ENCODE results near the gene SNX33.
"Not testable (repeated sequence)": the region's sequence is repeated elsewhere in the genome, so short reads cannot be mapped to it uniquely, and the experiment has no call there.

The SNX33 gene

GRCh38 chr15:75616766-75617165, 30.9 kb upstream of the SNX33 start:
- no peak for TF ChIP-seq CTCF (IDR thresholded peaks at IDR 0.05; ENCODE audit: control extremely low read depth, extremely low read depth, low read depth, missing control alignments)
- ChIA-PET POLR2A (no interaction called here), CTCF (interaction anchor here (1.0 to 1.4 kb wide), 4 partner anchors 9 to 39 kb away, joined by 3 to 5 read pairs (median 4); partner anchors contain the start of gene SNUPN)
- DNase-seq (ENCODE audit: extremely low spot score) = no peak

GRCh38 chr15:75620058-75620820, 27.5 kb upstream of the SNX33 start:
- DNase-seq (ENCODE audit: extremely low spot score) = no peak
- CTCF ChIA-PET = no interaction called here
- no peak for TF ChIP-seq CTCF (IDR thresholded peaks at IDR 0.05; ENCODE audit: control extremely low read depth, extremely low read depth, low read depth, missing control alignments)
- POLR2A ChIA-PET = interaction anchor here (0.6 kb wide), 1 partner anchor 28 kb away, joined by 4 read pairs; the partner anchor contains the start of gene SNX33

- TF ChIP-seq CTCF (IDR thresholded peaks at IDR 0.05; ENCODE audit: control extremely low read depth, extremely low read depth, low read depth, missing control alignments) = no peak
- DNase-seq (ENCODE audit: extremely low spot score) = no peak
- POLR2A ChIA-PET = interaction anchor here (0.6 kb wide), 1 partner anchor 18 kb away, joined by 3 read pairs; no protein-coding TSS in a partner anchor
- CTCF ChIA-PET = no interaction called here
These were observed 26.8 kb upstream of the SNX33 start for GRCh38 chr15:75620841-75621391.

DNA sequence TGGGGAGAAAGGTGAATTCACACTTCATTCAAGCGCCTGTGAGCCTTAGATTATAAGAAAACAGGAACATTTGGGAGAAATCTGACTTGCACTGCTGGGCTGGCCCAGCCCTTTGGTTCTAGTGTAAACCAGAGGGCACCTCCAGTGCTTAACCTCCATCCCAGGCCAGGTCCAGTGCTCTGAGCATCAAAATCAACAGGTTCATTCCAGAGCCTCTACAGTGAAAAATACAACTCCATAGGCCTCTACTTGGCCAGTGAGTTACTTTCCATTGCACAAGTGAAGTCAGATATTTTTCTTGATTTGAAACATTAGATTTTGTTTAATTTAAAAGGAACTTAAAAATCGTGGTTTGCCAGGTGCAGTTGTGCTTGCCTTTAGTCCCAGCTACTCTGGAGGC, 25.2 kb upstream of the SNX33 start:
- CTCF ChIA-PET = no interaction called here
- POLR2A ChIA-PET = no interaction called here
- DNase-seq (ENCODE audit: extremely low spot score) = no peak
- TF ChIP-seq CTCF (IDR thresholded peaks at IDR 0.05; ENCODE audit: control extremely low read depth, extremely low read depth, low read depth, missing control alignments) = no peak

DNA sequence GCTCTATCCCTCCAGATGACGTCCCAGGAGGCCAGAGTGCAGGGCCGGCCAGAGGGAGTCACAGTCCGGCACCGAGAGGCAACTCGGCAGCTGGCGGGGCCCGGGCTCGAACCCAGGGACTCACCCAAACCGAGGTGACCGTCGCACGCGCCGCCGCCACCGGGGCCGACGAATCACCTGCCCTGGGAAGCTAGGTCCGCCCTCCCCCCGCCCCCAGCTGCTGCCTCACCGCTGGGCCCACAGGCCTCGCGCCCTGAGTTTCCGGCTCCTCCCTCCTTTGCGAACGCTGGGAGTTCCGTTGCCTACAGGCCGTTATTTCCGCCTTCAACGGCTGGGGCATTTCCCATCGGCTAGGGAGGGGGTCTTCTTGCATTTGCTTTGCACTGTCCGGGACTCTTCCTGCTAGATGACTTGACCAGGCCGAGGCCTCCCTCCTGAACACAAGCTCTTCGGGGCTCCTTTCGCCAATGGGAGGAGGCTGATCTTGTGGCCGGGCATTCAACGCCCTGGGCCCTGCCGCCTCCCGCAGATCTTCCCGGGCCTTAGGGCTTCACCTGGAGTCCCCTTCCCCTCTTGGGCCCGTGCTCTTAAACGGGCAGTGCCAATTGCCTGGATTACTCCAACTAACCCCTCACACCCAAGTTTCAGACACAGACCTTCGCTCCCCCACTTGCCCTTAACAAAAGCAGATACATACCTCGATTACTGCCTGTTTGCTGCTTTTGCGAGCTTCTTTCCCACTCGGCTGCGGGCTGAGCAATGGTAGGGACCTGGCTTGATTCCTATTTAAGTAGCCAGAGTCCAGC, 22.0 kb upstream of the SNX33 start, which contains the start of gene SNUPN:
Gene SNUPN (minus strand): TSS at position 184 of the 806 bp plus-strand sequence. CDS start 4,674 bp downstream, outside the sequence.
- TF ChIP-seq CTCF (IDR thresholded peaks at IDR 0.05; ENCODE audit: control extremely low read depth, extremely low read depth, low read depth, missing control alignments) = no peak
- DNase-seq (ENCODE audit: extremely low spot score) = peak; percentile 99
- ChIA-PET CTCF (interaction anchor here (1.1 to 3.8 kb wide), 6 partner anchors 9 to 257 kb away, joined by 3 to 24 read pairs (median 6); partner anchors contain the start of genes IMP3 and MAN2C1), POLR2A (interaction anchor here (0.8 to 1.4 kb wide), 4 partner anchors 14 to 174 kb away, joined by 3 to 13 read pairs (median 6); partner anchors contain the start of genes IMP3, SIN3A and SNX33)

DNA sequence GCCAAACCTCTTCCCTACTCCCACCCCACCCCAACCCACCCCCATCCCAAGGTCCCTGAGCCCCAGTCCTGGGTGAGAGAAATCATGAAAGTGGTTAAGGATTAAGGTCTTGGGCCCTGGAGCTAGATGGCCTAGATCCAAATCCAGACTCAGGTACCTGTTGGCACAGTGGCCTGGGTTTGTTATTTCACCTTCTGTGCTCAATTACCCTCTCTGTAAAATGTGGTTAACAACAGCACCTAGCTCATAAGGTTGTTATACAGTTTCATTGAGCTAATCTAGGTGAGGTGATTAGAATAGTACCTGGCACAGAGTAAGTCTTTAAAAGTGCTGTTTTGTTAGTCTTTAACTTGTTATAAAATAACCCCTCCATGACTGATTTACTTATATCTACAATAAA, 15.8 kb upstream of the SNX33 start:
- POLR2A ChIA-PET = no interaction called here
- no peak for TF ChIP-seq CTCF (IDR thresholded peaks at IDR 0.05; ENCODE audit: control extremely low read depth, extremely low read depth, low read depth, missing control alignments)
- CTCF ChIA-PET = no interaction called here
- DNase-seq (ENCODE audit: extremely low spot score) = no peak

- CTCF ChIA-PET = interaction anchor here (0.7 to 1.8 kb wide), 2 partner anchors 14 to 61 kb away, joined by 3 to 4 read pairs; partner anchors contain the start of gene SNX33
- POLR2A ChIA-PET; DNase-seq (ENCODE audit: extremely low spot score): not testable (repeated sequence)
These were observed 13.8 kb upstream of the SNX33 start for GRCh38 chr15:75633922-75634321.

All from GM10248 (cell line).